ENCODE measurements around the gene ZSWIM1.
A peak's percentile ranks its signal among the peaks of the same experiment; 100 is the strongest.

Gene ZSWIM1

DNA sequence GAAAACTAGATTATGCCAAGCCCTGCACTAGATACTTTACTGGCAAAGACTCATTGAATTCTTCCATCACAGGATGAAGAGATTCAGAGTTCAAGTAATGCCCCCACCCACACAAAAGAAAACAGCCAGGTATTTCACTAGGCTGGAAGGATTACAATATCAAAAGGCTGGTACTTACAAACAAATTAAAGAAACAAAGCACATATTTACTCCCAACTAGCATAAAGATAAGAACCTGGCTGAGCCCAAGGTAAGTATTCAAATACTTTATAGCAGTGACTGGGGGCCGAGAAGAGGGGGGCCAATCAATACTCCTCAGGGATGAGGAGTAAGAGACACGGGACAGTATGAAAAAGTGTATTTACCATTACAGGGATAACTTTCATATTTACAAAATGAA lies 27.5 kb upstream of the ZSWIM1 start:
- no peak overlapping the region for H2AFZ ChIP-seq (ENCODE audit: low read depth, low read length)
- no peak overlapping the region for H3K27ac ChIP-seq (ENCODE audit: low read length)

DNA sequence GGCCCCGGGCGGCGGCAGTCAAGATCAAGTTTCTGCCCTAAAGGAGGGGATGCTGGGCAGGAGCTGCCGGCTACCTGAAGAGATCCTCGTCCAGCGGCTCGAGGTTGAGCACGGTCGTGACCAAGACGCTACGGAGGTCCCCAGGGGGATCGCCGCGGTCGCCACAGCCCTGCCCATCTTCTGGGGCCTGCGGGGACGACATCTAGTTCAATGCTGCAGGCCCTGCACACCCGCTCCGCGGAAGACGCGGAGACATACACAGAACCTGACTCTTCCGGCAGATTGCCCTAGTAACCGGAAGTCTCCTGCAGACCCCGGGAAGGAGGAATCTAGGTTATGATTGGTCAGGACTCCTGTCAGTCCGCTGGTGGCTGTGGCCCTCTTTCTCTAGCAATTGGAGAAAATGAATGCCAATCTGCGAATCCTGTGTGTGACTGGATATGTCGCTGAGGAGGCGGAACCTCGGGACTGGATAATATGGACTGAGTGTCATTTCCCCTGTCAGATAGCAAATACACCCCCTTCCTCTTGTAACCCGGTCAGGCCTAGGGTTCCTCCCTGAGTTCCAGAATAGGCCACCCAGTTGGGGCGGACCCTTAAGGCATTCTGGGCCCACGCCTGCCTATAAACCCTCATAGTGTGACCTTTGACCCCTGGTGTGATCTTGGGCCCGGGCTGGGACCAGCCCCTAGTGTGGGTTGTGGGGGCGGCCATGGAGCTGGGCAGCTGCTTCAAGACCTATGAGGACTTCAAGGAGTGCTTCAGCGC lies 23.7 kb upstream of the ZSWIM1 start, which contains the start of the genes ACOT8 and ZSWIM3:
ACOT8 (minus strand) TSS at position 279 of the 768 bp plus-strand sequence; CDS start at position 202, 77 bp downstream.
ZSWIM3 (plus strand) TSS at position 501 of the 768 bp plus-strand sequence; CDS start at position 713, 212 bp downstream.
- peak within 1 kb of the TSS; percentile 83 for H3K27ac ChIP-seq (ENCODE audit: low read length)
- H3K79me2 ChIP-seq (ENCODE audit: insufficient read depth, low read length): peaks cover 46% of the 10 kb centered on the region
- peaks cover 47% of the 10 kb centered on the region for H3K4me1 ChIP-seq (ENCODE audit: insufficient read depth, low read length)
- ATAC-seq (ENCODE audit: insufficient read depth, low read depth) (peak; percentile 97), DNase-seq (peak; percentile 99)
- no peaks in the 10 kb centered on the region for H3K9me3 ChIP-seq (ENCODE audit: insufficient read depth, low read length, severe bottlenecking)
- H3K36me3 ChIP-seq (ENCODE audit: insufficient read depth, low read length): peaks cover 16% of the 10 kb centered on the region
- no peaks in the 10 kb centered on the region for H3K27me3 ChIP-seq (ENCODE audit: insufficient read depth, low read length, poor library complexity)
- no peak for TF ChIP-seq EZH2 (IDR thresholded peaks at IDR 0.05; ENCODE audit: borderline replicate concordance, low read depth, low read length, severe bottlenecking)
- TF ChIP-seq, protein P1, sequence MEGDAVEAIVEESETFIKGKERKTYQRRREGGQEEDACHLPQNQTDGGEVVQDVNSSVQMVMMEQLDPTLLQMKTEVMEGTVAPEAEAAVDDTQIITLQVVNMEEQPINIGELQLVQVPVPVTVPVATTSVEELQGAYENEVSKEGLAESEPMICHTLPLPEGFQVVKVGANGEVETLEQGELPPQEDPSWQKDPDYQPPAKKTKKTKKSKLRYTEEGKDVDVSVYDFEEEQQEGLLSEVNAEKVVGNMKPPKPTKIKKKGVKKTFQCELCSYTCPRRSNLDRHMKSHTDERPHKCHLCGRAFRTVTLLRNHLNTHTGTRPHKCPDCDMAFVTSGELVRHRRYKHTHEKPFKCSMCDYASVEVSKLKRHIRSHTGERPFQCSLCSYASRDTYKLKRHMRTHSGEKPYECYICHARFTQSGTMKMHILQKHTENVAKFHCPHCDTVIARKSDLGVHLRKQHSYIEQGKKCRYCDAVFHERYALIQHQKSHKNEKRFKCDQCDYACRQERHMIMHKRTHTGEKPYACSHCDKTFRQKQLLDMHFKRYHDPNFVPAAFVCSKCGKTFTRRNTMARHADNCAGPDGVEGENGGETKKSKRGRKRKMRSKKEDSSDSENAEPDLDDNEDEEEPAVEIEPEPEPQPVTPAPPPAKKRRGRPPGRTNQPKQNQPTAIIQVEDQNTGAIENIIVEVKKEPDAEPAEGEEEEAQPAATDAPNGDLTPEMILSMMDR (IDR thresholded peaks at IDR 0.05; ENCODE audit: borderline replicate concordance, extremely low read depth, low read length, poor library complexity, severe bottlenecking): no peak
- H3K9ac ChIP-seq (ENCODE audit: low read depth, low read length): peak within 1 kb of the TSS; percentile 91
- no peaks in the 10 kb centered on the region for H4K20me1 ChIP-seq (ENCODE audit: insufficient read depth, low read length)
- peak within 1 kb of the TSS; percentile 95 for H2AFZ ChIP-seq (ENCODE audit: low read depth, low read length)
- peak within 1 kb of the TSS; percentile 80 for H3K4me2 ChIP-seq (ENCODE audit: insufficient read depth, low read length)
- peak within 1 kb of the TSS; percentile 93 to 94 for H3K4me3 ChIP-seq (ENCODE audit: low read depth in 1 of 2, low read length in 2 of 2)

More for the DNA sequence above, 27.5 kb upstream of the ZSWIM1 start:
- H3K4me2 ChIP-seq (ENCODE audit: insufficient read depth, low read length): no peak overlapping the region
- H3K4me1 ChIP-seq (ENCODE audit: insufficient read depth, low read length): peaks cover 36% of the 10 kb centered on the region
- no peak overlapping the region for H3K9ac ChIP-seq (ENCODE audit: low read depth, low read length)
- peaks cover 30% of the 10 kb centered on the region for H3K36me3 ChIP-seq (ENCODE audit: insufficient read depth, low read length)
- TF ChIP-seq, protein P1 (IDR thresholded peaks at IDR 0.05; ENCODE audit: borderline replicate concordance, extremely low read depth, low read length, poor library complexity, severe bottlenecking): no peak
- no peak for TF ChIP-seq EZH2 (IDR thresholded peaks at IDR 0.05; ENCODE audit: borderline replicate concordance, low read depth, low read length, severe bottlenecking)
- no peaks in the 10 kb centered on the region for H3K9me3 ChIP-seq (ENCODE audit: insufficient read depth, low read length, severe bottlenecking)
- H3K27me3 ChIP-seq (ENCODE audit: insufficient read depth, low read length, poor library complexity): no peaks in the 10 kb centered on the region
- DNase-seq: no peak
- peaks cover 2% of the 10 kb centered on the region; the same call in 1 of the 2 replicates for H4K20me1 ChIP-seq (ENCODE audit: insufficient read depth, low read length)
- ATAC-seq (ENCODE audit: insufficient read depth, low read depth): no peak
- peaks cover 37% of the 10 kb centered on the region for H3K79me2 ChIP-seq (ENCODE audit: insufficient read depth, low read length)
- no peak overlapping the region for H3K4me3 ChIP-seq (ENCODE audit: low read depth in 1 of 2, low read length in 2 of 2)

DNA sequence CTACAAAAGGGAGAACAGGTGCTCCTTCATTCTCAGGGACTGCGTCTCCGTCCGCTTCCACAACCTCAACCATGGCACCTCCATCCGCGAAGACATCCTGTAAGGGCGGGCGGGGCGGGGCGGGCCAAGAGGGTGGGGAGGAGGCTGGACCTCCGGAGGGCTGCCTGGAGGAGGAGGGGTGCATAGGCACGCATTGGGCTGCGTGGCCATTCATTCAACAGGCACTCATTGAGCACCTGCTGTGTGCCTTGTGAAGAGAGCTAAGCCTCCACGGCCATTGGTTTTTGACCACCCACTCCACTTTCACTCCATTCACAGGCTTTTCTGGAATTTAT lies 23.2 kb upstream of the ZSWIM1 start:
- H2AFZ ChIP-seq (ENCODE audit: low read depth, low read length): peak overlapping the region; percentile 87
- H3K27me3 ChIP-seq (ENCODE audit: insufficient read depth, low read length, poor library complexity): no peaks in the 10 kb centered on the region
- H3K9me3 ChIP-seq (ENCODE audit: insufficient read depth, low read length, severe bottlenecking): no peaks in the 10 kb centered on the region
- peak overlapping the region; percentile 93 to 94 for H3K4me3 ChIP-seq (ENCODE audit: low read depth in 1 of 2, low read length in 2 of 2)
- DNase-seq: no peak
- TF ChIP-seq, protein P1 (IDR thresholded peaks at IDR 0.05; ENCODE audit: borderline replicate concordance, extremely low read depth, low read length, poor library complexity, severe bottlenecking): no peak
- TF ChIP-seq EZH2 (IDR thresholded peaks at IDR 0.05; ENCODE audit: borderline replicate concordance, low read depth, low read length, severe bottlenecking): no peak
- ATAC-seq (ENCODE audit: insufficient read depth, low read depth): peak; percentile 2; the same call in 2 of the 3 replicates
- H3K9ac ChIP-seq (ENCODE audit: low read depth, low read length): peak overlapping the region; percentile 91
- H3K27ac ChIP-seq (ENCODE audit: low read length): peak overlapping the region; percentile 82
- peaks cover 46% of the 10 kb centered on the region for H3K79me2 ChIP-seq (ENCODE audit: insufficient read depth, low read length)
- H3K36me3 ChIP-seq (ENCODE audit: insufficient read depth, low read length): peaks cover 16% of the 10 kb centered on the region
- peak overlapping the region; percentile 80 for H3K4me2 ChIP-seq (ENCODE audit: insufficient read depth, low read length)
- no peaks in the 10 kb centered on the region for H4K20me1 ChIP-seq (ENCODE audit: insufficient read depth, low read length)
- peaks cover 47% of the 10 kb centered on the region for H3K4me1 ChIP-seq (ENCODE audit: insufficient read depth, low read length)
